ENCODE measurements around the gene CFAP77.

GRCh38 chr9:132602207-132602606 is 192.2 kb downstream of the CFAP77 start:
- no peak for TF ChIP-seq CTCF (IDR thresholded peaks at IDR 0.05; ENCODE audit: insufficient read depth, low read length)
- no peak for TF ChIP-seq POLR2AphosphoS5 (IDR thresholded peaks at IDR 0.05; ENCODE audit: low read depth)
- no peak for TF ChIP-seq SPI1 (IDR thresholded peaks at IDR 0.05; ENCODE audit: borderline replicate concordance, low read depth)
- no peak for TF ChIP-seq GABPA (IDR thresholded peaks at IDR 0.05; ENCODE audit: low read depth)
- TF ChIP-seq REST (IDR thresholded peaks at IDR 0.05; ENCODE audit: insufficient replicate concordance, low read depth): no peak
